NCI-H1694 (cell line): ENCODE measurements around the gene DGCR6.
"Not testable (repeated sequence)": the region's sequence is repeated elsewhere in the genome, so short reads cannot be mapped to it uniquely, and the experiment has no call there.

Source experiments
- DNase-seq: peaks from one replicate; lab custom pipeline; 2025; lab: John Stamatoyannopoulos, UW

The DGCR6 gene

DNA sequence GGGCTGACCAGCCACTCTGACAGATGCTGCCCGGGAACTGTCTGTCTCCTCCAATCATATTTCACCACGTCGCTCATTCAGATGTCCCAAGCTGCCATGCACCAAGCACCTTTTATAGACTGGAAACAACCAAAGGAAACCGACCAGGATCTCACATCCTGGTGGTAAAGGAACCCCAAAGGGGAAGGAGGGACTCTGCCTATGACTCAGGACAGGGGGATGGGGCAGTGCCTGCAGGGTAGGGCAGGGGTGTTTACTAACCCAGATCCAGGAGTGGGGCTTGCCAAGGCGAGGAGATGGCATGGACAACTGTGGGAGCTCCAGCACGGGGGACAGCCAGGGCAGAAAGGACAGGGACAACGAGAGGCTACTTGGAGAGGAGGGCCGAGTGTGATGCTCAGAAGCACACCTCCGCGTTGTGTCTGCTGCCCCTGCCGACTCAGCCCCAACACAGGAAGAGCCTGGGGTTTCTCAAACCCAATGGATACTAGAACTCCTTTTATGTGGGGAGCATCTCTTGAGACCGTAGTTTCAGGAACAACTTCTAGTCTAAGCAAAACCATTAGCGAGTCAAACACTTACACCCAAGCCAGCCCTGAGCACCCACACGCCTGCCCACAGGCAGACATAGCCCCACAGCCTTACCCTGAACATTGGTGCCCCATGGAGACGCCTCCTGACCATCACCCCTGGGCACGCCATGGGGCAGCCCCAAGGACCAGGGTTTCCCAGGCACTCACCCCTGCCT, 26.0 kb downstream of the DGCR6 start:
- no peak for DNase-seq

DNA sequence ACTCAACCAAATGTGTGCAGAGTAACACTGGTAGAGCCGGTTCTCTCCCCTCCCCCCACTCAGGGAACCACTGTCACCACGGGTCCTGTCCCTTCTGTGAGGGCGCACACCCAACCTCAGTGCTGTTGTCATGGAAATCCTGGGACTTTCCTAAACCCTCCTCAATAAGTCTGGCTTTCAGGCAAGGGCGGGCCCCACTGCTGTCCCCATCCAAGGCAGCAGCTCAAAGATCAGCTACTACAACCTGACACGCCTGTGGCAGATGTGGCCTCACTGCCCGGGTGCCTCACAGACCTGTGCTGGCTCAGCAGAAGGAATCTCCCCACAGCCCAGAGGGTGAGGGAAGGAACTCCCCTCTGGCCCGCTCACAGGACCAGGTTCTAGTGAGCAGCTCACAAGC, 27.8 kb downstream of the DGCR6 start:
- DNase-seq = no peak

DNA sequence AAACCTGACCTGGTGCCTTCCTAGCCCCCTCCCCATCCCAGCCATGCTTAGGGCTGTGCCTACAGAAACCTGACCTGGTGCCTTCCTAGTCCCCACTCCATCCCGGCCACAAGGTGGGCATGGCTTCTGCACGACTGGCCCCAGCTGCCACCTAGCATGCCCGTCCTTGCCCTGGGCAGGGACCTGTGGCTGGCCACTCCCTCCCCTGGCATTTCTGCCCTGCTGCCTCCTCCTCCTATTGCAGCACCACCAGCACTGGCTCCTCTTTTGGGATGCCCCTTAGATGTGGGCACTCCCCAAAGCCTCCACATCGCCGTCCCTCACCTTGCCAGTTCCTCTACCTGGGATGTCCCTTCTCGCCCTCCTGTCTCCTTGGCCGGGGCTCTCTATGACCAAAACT, 28.6 kb downstream of the DGCR6 start:
- not testable (repeated sequence) for DNase-seq

DNA sequence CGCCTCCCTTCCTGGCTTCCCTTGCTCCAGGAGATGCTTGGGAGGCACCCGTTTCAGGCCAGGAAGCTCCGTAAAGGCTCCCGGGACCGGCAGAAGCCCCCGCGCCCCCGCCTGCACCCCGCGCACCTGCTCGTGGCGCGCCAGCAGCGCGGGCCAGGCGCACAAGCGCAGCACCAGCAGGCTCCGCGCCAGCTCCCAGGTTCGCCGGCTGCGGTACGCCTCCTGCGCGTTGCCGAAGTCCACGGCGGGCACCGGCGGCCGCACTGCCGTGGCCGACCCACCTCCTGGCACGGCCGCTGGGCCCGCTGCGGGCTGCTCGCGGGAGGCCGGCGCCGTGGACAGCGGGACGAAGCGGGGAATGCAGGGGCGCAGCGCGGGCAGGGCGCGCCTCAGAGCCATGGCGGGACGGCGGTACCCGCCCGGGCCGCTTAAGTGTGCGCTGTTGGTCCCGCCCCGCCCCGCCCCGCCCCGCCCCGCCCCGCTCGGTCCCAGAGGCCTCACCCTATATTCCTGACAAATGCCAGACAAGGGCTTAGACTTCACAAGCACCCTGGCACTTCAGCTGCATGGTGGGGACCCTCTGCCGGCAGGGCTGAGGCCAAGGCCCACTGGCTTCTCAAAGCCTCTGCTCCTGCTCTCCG, 29.9 kb downstream of the DGCR6 start, which contains the start of gene PRODH:
TSS of gene PRODH (minus strand) at position 405 of the 641 bp plus-strand sequence. CDS start at position 399, 6 bp downstream.
- no peak for DNase-seq

DNA sequence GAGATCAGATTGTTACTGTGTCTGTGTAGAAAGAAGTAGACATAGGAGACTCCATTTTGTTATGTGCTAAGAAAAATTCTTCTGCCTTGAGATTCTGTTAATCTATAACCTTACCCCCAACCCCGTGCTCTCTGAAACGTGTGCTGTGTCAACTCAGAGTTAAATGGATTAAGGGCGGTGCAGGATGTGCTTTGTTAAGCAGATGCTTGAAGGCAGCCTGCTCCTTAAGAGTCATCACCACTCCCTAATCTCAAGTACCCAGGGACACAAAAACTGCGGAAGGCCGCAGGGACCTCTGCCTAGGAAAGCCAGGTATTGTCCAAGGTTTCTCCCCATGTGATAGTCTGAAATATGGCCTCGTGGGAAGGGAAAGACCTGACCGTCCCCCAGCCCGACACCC, 32.6 kb downstream of the DGCR6 start:
- not testable (repeated sequence) for DNase-seq

DNA sequence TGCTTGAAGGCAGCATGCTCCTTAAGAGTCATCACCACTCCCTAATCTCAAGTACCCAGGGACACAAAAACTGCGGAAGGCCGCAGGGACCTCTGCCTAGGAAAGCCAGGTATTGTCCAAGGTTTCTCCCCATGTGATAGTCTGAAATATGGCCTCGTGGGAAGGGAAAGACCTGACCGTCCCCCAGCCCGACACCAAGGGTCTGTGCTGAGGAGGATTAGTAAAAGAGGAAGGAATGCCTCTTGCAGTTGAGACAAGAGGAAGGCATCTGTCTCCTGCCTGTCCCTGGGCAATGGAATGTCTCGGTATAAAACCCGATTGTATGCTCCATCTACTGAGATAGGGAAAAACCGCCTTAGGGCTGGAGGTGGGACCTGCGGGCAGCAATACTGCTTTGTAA, 41.0 kb downstream of the DGCR6 start:
- DNase-seq = not testable (repeated sequence)

DNA sequence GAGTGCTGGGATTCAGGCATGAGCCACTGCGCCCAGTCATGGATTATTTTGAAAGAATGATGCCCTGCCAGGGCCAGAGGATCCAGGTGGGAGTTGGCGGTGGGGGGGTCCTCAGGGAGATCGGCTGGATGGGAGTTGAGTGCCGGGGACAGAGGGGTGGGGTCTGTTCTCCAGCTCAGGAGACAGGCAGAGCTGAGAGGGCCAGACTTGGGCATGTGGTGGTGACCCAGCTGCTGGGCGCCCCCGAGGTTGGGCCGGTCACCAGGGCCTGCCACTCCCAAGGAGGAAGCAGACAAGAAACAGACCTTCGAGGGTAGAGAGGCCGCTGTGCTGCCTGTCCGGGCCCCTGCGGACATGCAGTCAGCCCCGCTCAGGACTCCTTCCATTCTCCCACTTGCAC, 41.8 kb downstream of the DGCR6 start:
- DNase-seq = no peak

DNA sequence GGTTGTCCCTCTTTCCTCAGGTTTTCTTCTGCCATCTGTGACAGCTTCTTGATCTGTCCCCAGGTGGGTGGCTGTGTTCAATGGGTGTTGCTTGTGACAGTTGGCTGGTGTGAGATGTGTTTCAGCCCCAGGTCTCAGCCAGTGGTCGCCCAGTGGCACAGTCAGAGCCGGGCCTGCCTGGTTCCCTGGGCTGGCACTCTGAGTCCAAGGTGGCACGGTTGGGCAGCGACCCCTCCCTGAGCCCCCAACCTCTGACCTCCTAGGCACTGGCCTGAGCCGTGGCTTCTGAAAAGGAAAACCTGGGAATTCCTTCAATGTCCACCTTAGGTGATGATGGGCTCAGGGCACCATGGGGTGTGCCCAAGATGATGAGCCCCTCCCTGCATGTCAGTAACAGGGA, 44.0 kb downstream of the DGCR6 start:
- DNase-seq = no peak

DNA sequence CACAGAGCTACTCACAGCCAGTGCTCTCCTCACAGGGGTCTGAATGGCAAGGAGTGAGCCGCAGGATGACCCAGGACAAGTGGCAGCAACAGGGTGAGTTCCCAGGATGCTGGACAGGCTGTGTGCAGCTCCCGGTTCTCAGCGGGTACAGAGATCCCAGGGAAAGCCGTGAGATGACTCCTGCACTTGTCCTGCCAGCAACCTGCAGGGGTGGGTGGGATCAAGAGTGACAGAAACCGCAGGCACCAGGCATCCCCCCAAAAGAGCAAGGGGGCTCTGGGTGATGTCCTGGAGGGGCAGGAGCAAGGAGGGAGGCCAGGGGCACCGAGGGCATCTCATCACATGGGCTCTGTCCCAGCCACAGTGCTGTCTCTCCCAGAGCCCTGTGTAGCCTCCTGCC, 45.9 kb downstream of the DGCR6 start:
- no peak for DNase-seq

DNA sequence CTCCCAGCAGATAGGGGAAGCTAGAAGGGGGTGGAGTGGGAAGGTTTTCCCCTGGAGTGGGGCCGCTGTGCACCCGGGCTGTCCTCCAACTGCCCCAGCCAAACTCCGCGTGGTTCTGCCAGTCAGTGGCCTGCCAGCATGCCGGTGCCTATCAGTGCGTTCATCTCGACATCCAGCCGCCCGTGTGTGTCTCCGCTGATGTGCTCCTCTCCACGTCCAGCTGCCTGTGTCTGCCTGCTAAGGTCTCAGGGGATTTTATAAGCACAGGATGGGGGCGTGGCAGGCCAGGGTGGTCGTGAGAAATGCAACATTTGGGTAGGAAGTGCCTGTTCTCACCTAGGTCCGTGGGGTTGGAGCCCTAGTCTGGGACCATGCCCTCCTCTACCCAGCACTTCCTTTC, 47.0 kb downstream of the DGCR6 start:
- not testable (repeated sequence) for DNase-seq

DNA sequence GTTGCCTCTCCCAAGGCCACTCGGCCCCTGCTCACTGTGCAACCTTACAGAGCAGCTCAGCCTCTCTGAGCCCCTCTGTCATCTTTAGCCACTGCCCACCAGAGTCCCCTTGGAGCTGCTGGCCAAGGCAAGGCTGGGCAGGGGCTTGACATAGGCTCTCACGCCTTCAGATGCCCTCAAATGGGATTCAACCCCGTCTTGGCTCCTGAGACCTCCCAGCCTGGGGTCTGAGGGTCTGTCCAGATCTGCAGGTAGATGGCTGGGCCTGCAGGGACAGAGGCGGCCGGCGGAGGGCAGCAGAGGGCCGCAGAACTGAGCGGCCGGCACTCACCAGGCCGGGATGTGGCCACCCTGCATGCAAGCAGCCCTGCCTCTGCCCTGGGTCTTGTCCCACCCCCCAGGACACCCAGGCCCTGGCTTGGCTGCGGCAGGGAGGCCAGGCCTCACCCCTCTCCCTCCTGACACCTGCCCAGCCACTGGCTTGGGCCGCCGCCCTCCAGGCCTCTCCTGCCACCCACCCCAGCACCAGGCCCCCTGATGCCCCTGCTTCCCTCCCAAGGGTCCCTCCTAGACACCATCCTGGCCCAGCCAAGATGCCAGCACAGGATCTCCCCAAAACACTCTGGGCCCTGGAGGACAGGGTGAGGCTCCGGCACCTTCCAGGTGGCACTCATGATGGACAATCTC, 48.3 kb downstream of the DGCR6 start:
- not testable (repeated sequence) for DNase-seq

DNA sequence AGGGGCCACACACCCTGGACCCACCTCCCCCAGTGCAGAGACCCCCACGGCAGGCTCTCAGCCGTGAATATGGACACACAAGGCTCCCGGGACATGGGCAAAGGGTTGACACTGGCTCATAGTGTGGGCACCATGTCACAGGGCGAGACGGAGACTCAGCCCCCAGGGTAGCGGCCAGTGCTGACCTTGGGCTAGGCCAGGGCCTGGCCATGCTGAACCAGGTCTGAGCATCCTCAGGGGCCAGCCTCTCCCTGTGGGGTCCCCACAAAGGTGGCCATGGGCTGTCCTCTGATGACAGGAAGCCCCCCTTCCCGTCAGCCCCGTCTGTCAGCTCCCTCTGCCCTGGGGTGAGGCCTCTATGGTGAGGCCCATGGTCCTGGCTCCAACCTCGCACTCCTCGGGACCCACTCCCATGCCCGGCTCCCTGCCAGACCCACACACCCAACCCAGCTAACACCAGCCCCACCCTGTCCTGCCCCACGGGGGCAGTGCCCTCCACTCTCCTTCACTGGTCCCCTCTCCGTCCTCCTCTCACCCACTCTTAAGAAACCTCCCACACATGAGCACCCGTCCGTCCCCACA, 49.0 kb downstream of the DGCR6 start:
- no peak for DNase-seq

DNA sequence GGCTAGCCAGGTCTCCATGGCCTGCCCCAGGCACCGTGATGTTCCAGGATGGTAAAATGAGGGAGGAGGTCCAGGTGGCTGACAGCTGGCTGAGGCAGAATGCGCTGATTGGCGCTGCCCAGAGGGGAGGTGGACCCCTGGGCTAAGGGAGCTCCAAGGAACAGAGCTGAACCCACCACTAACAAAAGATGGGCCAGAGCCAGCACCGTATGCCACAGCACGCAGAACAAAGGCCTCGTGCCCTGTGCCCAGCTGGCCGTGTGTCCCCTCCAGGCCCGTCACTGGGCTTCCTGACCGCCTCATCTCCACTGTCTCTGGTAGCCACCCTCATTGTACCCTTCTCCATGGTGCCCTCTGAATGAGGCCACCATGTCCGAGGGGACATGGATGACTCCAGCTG, 49.6 kb downstream of the DGCR6 start:
- no peak for DNase-seq

DNA sequence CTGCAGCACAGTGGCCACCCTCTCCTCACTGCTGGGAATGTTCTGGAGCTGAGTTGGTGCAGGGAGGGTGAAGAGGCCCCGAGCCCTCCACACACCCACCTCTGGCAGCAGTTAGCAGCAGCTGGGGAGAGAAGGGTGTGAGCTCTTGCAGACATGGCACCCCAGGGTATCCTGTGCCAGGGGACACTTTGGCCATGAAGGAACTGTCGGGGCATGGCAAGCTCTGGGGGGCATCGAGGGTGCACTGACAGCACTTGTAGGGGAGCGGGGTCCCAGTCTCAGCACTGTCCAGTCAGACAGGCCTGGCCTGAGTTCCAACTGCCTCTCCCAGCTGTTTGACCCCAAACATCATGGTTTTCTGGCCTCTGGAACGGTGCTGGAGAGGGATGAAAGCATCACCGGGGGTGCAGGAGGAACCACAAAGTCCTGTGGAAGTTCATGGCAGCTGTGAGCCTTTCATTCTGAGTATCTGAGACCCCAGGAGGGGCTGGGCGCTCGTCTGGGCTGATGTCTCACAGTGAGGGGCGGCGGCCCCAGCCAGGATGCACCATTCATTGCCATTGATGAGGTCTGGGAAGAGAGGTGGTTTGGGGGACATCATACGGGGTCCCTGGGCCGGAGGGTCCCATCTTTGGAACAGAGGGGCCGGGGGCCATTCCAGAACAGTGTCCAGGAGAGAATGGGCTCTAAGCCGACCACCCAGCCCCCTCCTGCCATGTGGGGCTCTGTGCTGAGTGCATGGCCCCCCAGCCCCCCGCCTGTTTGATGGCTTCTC, 50.2 kb downstream of the DGCR6 start:
- not testable (repeated sequence) for DNase-seq

DNA sequence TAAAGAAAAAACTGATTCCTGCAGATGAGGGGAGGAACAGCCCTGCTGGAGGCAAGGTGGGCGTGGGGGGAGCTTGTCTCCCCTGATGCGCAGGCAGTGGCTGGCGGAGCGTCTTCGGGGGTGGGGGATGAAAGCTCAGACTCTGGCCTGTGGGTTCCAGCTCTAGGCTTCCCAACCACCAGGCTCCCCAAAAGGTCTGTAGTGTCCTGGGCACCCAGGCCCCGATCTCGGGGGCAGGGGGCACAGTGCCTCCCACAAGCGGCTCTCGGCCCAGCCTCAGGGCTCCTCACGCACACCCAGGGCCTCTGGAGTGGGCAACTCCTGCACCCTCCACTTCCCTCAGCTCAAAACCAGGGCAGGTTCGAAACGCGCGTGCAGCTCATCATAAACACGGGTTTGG, 50.8 kb downstream of the DGCR6 start:
- not testable (repeated sequence) for DNase-seq

DNA sequence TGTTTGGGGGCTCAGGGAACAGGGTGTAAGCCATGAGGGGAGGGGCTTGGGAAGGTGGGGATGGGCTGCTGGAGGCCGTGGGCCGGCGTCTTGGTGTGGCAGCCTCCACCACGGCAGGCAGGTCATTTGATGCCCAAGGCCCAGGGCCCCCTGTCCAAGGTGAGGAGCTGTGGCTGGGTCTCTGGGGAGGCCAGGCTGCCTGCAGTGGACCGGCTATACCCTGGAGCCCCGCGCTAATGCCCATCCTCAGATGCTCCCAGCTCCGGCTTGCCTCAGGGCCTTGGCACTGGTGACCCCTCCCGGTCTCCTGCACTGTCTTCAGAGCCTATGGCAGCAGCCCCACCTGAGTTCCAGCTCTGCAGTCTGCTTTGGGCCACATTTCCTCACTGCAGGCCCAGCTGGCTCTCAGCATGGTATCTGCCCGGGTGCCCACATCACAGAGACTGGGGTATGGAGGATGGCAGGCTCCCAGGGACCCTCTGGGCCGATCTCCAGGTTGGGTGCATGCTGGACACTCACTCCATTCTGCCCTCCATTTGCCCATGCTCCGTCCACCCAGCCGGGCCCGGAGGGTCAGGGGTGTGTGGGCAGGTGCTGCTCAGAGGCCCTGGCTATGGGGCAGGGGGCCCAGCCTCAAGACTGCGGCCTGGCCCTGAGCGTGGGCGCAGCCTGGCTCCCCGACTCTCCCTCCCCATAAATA, 51.7 kb downstream of the DGCR6 start:
- not testable (repeated sequence) for DNase-seq

DNA sequence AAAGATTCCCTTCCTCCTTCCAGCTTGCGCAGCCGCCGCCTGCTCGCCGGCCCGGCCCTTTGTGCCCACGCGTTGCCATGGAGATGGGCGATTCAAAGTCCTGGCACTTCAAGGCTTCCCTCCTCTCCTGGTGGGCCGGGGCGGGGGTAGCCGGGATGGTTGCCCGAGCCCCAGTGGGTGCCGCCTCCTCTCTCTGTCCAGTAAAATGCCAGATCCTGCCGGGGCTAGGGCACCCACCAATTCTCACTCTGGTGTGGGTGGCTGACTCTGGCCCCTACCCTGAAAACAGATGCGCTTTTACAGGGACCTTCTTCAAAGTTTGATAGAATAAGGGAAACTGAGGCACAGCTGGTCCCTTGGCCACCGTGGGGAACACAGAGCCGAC, 52.2 kb downstream of the DGCR6 start:
- DNase-seq = not testable (repeated sequence)

DNA sequence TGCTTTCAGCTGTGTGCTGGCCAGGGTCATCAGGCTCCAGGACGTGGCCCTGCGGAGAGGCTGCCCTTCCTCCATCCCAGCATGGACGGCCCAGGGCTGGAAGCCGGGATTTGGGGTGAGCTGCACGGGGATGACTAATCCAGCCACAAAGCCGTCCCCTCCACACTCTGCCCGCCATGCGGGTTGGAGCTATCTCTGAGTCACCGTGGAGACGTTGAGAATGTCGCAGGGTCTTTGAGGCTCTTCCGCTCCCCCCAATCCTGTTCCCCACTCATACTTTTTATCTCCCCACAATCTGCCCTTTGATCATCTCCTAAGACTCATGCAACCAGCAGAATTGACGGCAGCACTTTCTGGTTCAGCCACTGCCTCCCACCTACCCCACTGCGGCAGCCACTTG, 52.6 kb downstream of the DGCR6 start:
- DNase-seq = not testable (repeated sequence)

DNA sequence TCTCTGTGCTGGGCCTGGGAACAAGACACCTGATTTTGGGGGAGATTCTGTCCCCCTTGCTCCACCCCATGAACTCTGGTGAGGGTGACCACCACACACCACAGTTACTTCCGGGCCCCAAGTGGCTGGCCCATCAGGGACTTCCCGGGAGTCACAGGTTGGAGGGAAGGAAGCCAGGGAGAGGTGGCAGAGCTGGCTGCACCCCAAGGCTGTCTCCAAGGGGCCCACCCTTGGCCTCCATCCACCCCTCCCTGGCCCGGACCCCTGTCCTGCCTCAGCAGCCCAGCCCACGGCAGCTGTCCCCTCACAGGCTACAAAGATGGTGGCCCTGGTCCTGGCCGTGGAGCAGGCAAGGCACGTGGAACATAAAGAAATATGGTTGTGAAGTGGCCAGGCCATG, 53.1 kb downstream of the DGCR6 start:
- not testable (repeated sequence) for DNase-seq

DNA sequence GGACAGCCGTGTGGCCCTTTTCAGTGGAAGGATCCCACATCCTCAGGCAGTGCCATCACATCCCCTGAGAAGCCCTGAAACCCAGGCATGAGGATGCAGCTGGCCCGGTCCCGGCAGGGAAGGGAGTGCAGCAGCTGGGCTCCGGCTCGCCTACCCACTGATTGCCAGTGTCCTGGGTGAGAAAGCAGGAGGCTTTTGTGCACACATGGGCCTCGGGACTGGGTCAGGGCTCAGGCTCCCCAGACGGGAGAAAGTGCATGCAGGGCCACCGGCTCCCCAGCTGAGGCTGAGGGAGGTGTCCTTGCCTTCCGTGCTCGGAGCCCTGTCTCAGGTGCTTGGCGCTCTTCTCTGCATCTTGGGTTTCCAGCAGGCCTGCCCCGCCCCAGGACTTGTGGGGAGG, 53.6 kb downstream of the DGCR6 start:
- DNase-seq = not testable (repeated sequence)

DNA sequence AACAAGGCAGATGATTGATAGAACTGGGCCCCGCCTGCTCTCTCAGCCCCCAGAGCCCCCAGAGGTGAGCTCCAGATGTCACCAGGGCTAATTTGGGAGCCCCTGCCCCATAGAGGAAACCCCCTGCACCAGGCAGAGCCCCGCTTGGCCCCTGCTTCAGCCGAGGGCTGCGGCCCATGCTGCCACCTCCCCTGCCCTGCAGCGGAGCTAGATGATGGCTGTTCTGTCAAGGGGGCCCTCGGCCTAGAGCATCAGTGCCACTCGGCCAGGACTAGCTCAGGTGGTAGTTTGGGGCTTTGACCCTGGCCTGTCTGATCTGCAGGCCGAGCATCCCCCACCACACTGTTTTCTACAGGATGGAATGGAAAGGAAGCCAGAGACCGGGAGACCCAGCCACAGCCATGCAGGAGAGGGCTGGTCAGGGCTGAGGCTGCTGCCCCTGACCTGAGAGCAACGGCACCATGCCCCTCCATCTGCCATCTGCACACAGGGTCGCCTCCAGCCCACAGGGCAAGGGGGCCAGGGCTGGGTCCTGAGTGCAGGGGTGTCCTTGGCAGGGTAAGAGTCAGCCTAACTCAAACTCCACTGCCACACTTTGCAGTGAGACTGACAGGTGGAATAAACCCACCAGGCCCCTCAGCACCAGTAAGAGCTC, 54.2 kb downstream of the DGCR6 start:
- DNase-seq = not testable (repeated sequence)
